NCI-H1048 (cell line): ENCODE measurements around the gene SF3B3.
"Not testable (repeated sequence)": the region's sequence is repeated elsewhere in the genome, so short reads cannot be mapped to it uniquely, and the experiment has no call there.

ENCODE experiments used
- DNase-seq: peaks from one replicate; lab custom pipeline; 2025; lab: John Stamatoyannopoulos, UW

Gene SF3B3

GRCh38 chr16:70568601-70569237 lies 45.1 kb downstream of the SF3B3 start:
- no peak for DNase-seq

GRCh38 chr16:70569752-70570151 lies 46.1 kb downstream of the SF3B3 start:
- no peak for DNase-seq

GRCh38 chr16:70570967-70571570 lies 47.5 kb downstream of the SF3B3 start:
- DNase-seq, result no peak

GRCh38 chr16:70571623-70572022 lies 48.0 kb downstream of the SF3B3 start:
- no peak for DNase-seq

GRCh38 chr16:70572050-70572925 lies 48.7 kb downstream of the SF3B3 start:
- DNase-seq, result no peak

GRCh38 chr16:70572926-70573270 lies 49.3 kb downstream of the SF3B3 start:
- DNase-seq, result no peak

- no peak for DNase-seq
These were observed 50.0 kb downstream of the SF3B3 start for GRCh38 chr16:70573451-70574121.

GRCh38 chr16:70574595-70575271 lies 51.1 kb downstream of the SF3B3 start:
- no peak for DNase-seq

- DNase-seq, result no peak
These were observed 51.8 kb downstream of the SF3B3 start for GRCh38 chr16:70575376-70575775.

- DNase-seq, result no peak
These were observed 53.0 kb downstream of the SF3B3 start for GRCh38 chr16:70576431-70577255.

- DNase-seq, result no peak
These were observed 53.7 kb downstream of the SF3B3 start for GRCh38 chr16:70577256-70577698.

- DNase-seq, result no peak
These were observed 54.4 kb downstream of the SF3B3 start for GRCh38 chr16:70578035-70578434.

- no peak for DNase-seq
These were observed 55.6 kb downstream of the SF3B3 start for GRCh38 chr16:70579248-70579647.

GRCh38 chr16:70579648-70580630 lies 56.3 kb downstream of the SF3B3 start:
- DNase-seq, result no peak

GRCh38 chr16:70582280-70582978 lies 58.8 kb downstream of the SF3B3 start:
- DNase-seq, result no peak

- DNase-seq, result no peak
These were observed 63.1 kb downstream of the SF3B3 start for GRCh38 chr16:70586731-70587130.

- no peak for DNase-seq
These were observed 64.9 kb downstream of the SF3B3 start for GRCh38 chr16:70588565-70588964.

- DNase-seq, result not testable (repeated sequence)
These were observed 65.8 kb downstream of the SF3B3 start for GRCh38 chr16:70589416-70589815.

- DNase-seq, result no peak
These were observed 66.4 kb downstream of the SF3B3 start for GRCh38 chr16:70589998-70590471.
